Esophagus muscularis mucosa (tissue), 4 donors: ENCODE measurements around the gene TGM5. TPM values are rescaled to one million over a fixed set of nuclear protein-coding genes. Genes with fewer than 3 reads are reported as not detected.

Experiments used
- DNase-seq: peaks from one replicate; pipeline ENCODE4 v3.0.0-alpha.2; 2017; ENCODE audit errors: extremely low spot score
- H3K27ac ChIP-seq, 4 donors: fragments of 200-600 bp; sonication (generic); replicated peaks in 1 of 4; 1 replicate in 3 of 4; 2 replicates in 1 of 4; pipeline ENCODE4 v1.5.1; 2016 to 2019; ENCODE audit warnings: mild to moderate bottlenecking in 1 of 4
- H3K27me3 ChIP-seq, 4 donors: fragments of 200-600 bp; sonication (generic); one replicate each; pipeline versions ENCODE4 v1.5.1 to v1.6.0; 2016 to 2019
- H3K36me3 ChIP-seq, 4 donors: fragments of 200-600 bp; sonication (generic); one replicate each; pipeline ENCODE4 v1.5.1; 2016 to 2019
- H3K4me1 ChIP-seq, 4 donors: fragments of 200-600 bp; sonication (generic); one replicate each; pipeline ENCODE4 v1.5.1; 2016 to 2019
- H3K4me3 ChIP-seq, 4 donors: fragments of 200-600 bp; sonication (generic); 1 replicate in 2 of 4; 2 replicates in 2 of 4; pipeline ENCODE4 v1.5.1; 2016 to 2019; ENCODE audit warnings: mild to moderate bottlenecking in 4 of 4, moderate library complexity in 1 of 4
- H3K9me3 ChIP-seq, 4 donors: fragments of 200-600 bp; sonication (generic); 1 replicate in 3 of 4; 2 replicates in 1 of 4; pipeline ENCODE4 v1.5.1; 2016 to 2019
- EP300 ChIP-seq: sonication (generic); formaldehyde crosslinking; IDR thresholded peaks from one replicate; pipeline ENCODE4 v1.6.1; 2017; ENCODE audit warnings: antibody characterized with exemption
- POLR2A ChIP-seq: fragments of 450-650 bp; IDR thresholded peaks from one replicate; pipeline ENCODE4 v1.6.1; 2017; ENCODE audit warnings: antibody characterized with exemption, moderate library complexity, mild to moderate bottlenecking, low read depth
- POLR2AphosphoS5 ChIP-seq, 2 donors: sonication (generic); formaldehyde crosslinking; IDR thresholded peaks; one replicate each; pipeline ENCODE4 v1.6.1; 2017; ENCODE audit warnings: antibody characterized with exemption in 2 of 2
- WGBS: methylation state at CpG from one replicate; pipeline ENCODE4 v1.1.5; 2018; 5-methylcytosine and 5-hydroxymethylcytosine counted together
- intact Hi-C: fragments of 100-400 bp; cut with DNase I; formaldehyde crosslinking; loops from one replicate; pipeline ENCODE4 v1.15.1; 2023
- total RNA-seq, 4 donors: library from RNA; depleted of rRNA; stranded (reverse); fragments of >200 nt; gene quantifications; one replicate each; pipeline versions ENCODE4 v1.1.0 to v1.2.1, GENCODE V29; 2016
- TF ChIP-seq, protein P1 (sequence below), 3 experiments: fragments of 200-600 bp in 2 of 3; fragments of 450-650 bp in 1 of 3; sonication (generic) in 2 of 3; IDR thresholded peaks; one replicate each; pipeline ENCODE4 v1.5.1; 2017 to 2019; ENCODE audit warnings: antibody characterized with exemption in 3 of 3, mild to moderate bottlenecking in 2 of 3, moderate library complexity in 1 of 3

Gene TGM5, protein sequence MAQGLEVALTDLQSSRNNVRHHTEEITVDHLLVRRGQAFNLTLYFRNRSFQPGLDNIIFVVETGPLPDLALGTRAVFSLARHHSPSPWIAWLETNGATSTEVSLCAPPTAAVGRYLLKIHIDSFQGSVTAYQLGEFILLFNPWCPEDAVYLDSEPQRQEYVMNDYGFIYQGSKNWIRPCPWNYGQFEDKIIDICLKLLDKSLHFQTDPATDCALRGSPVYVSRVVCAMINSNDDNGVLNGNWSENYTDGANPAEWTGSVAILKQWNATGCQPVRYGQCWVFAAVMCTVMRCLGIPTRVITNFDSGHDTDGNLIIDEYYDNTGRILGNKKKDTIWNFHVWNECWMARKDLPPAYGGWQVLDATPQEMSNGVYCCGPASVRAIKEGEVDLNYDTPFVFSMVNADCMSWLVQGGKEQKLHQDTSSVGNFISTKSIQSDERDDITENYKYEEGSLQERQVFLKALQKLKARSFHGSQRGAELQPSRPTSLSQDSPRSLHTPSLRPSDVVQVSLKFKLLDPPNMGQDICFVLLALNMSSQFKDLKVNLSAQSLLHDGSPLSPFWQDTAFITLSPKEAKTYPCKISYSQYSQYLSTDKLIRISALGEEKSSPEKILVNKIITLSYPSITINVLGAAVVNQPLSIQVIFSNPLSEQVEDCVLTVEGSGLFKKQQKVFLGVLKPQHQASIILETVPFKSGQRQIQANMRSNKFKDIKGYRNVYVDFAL
- under 1 TPM; under 0.01 to 0.91 (median 0.25) TPM for total RNA-seq

DNA sequence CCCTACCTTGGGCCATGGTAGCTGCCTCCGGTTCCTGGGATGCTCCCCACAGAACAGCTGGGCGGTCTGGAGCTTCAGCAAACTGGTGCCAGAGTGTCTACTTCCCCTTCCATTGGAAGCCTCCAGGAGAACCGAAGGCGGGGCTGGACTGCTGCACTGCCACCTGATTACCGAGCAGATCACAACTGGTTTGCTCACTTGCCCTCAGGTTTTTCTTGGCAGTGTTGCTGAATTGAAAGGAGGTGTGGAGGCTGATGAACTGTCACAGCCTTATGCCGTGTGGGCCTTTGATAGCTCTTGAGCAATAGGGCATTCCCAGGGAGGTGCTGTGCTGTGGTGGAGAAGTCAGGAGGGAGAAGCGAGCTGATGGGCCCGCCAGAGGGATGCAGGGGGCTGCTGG lies at the start of gene TGM5:
TGM5 (minus strand) TSS at position 95 of the 400 bp plus-strand sequence; CDS start at position 16, 79 bp downstream.
- H3K4me1 ChIP-seq: no peaks in the 10 kb centered on the region
- no peak within 1 kb of the TSS for H3K4me3 ChIP-seq
- peaks cover 0 to 26% (median 0%) of the 10 kb centered on the region in 4 donors for H3K27me3 ChIP-seq
- DNase-seq: no peak
- no peaks in the 10 kb centered on the region for H3K9me3 ChIP-seq
- TF ChIP-seq POLR2AphosphoS5 (IDR thresholded peaks at IDR 0.05) (no peak), POLR2A (no peak), EP300 (no peak)
- TF ChIP-seq, protein P1, sequence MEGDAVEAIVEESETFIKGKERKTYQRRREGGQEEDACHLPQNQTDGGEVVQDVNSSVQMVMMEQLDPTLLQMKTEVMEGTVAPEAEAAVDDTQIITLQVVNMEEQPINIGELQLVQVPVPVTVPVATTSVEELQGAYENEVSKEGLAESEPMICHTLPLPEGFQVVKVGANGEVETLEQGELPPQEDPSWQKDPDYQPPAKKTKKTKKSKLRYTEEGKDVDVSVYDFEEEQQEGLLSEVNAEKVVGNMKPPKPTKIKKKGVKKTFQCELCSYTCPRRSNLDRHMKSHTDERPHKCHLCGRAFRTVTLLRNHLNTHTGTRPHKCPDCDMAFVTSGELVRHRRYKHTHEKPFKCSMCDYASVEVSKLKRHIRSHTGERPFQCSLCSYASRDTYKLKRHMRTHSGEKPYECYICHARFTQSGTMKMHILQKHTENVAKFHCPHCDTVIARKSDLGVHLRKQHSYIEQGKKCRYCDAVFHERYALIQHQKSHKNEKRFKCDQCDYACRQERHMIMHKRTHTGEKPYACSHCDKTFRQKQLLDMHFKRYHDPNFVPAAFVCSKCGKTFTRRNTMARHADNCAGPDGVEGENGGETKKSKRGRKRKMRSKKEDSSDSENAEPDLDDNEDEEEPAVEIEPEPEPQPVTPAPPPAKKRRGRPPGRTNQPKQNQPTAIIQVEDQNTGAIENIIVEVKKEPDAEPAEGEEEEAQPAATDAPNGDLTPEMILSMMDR (IDR thresholded peaks at IDR 0.05): no peak
- intact Hi-C loops: no loop called here
- WGBS: 78% methylated on average over 8 of the region's 8 CpGs
- no peak within 1 kb of the TSS for H3K27ac ChIP-seq
- no peaks in the 10 kb centered on the region for H3K36me3 ChIP-seq

DNA sequence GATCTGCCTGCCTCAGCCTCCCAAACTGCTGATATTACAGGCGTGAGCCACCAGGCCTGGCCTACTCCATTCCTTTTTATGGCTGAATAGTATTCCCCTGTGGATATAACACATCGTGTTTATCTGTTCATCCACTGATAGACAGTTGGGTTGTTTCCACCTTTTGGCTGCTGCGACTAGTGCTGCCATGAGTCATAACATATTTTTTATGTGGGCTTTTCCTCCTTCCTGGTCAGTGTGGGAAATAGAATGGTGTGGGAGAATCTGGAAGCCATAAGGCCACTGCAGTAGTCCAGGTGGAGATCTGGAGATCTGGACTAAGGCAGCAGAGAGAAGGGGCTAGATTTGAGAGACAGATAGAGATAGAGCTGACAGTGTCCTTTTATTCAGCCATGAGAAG lies 47.4 kb upstream of the TGM5 start:
- Histone ChIP-seq H3K4me3 (no peak overlapping the region), H3K27ac (peak overlapping the region in 1 of 4 donors; percentile 20), H3K36me3 (no peaks in the 10 kb centered on the region), H3K9me3 (no peaks in the 10 kb centered on the region), H3K27me3 (peaks cover 0 to 28% (median 0%) of the 10 kb centered on the region in 4 donors), H3K4me1 (peaks cover 0 to 14% (median 5%) of the 10 kb centered on the region in 4 donors)
- intact Hi-C loops: no loop called here
- no peak for DNase-seq
- WGBS: 68% methylated on average over 3 of the region's 3 CpGs
- TF ChIP-seq, protein P1 (IDR thresholded peaks at IDR 0.05): no peak
- no peak for TF ChIP-seq POLR2AphosphoS5 (IDR thresholded peaks at IDR 0.05)
- no peak for TF ChIP-seq POLR2A
- TF ChIP-seq EP300: no peak

DNA sequence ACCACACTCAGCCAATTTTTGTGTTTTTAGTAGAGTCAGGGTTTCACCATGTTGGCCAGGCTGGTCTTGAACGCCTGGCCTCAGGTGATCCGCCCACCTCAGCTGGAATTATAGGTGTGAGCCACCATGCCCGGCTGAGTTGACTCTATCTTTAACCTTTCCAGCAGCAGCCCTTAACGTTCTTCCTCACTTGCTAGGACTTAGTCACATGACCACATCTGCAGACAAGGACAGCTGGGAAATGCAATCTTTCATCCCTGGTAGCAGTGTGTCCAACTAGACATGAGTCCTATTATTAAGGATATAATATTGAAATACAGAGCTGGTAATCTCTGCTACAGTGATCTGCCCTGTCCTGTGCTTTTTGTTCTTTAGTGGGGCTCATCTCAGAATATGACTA lies 45.6 kb upstream of the TGM5 start:
- Histone ChIP-seq H3K4me3 (no peak overlapping the region), H3K36me3 (no peaks in the 10 kb centered on the region), H3K9me3 (no peaks in the 10 kb centered on the region), H3K27ac (no peak overlapping the region), H3K27me3 (peaks cover 0 to 40% (median 0%) of the 10 kb centered on the region in 4 donors), H3K4me1 (peaks cover 0 to 14% (median 5%) of the 10 kb centered on the region in 4 donors)
- intact Hi-C loops: no loop called here
- WGBS: 61% methylated on average over 4 of the region's 4 CpGs
- TF ChIP-seq, protein P1 (IDR thresholded peaks at IDR 0.05): no peak
- no peak for TF ChIP-seq EP300
- TF ChIP-seq POLR2A: no peak
- TF ChIP-seq POLR2AphosphoS5 (IDR thresholded peaks at IDR 0.05): no peak
- no peak for DNase-seq

DNA sequence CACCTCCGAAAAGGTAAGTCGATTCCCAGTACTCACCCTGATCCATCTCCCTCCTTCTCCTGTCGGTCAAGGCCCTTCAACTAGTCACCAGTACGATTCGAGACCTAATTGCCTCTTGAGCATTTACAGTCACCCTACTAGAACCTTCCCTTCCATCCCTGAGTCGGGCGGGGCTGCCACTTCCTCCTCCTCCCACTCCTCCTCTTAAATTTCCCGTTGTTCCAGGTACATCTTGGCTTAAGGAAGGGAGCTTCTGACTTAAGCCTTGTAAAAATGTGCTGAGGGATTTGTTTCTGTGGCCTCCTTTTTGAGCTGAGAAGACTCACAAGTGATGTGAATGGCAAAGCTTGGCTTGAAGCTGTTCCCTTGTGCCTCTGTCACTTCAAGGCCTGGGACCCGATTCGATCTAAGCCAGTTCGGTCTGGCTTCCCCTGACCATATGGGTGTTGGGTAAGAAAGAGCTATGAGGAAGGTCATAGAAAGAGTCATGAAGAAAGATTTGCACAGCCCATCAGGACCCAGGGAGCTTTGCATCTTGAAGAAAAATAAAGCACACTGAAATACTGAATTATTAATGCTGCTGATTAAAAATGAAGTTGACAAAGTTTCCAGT lies 35.6 kb upstream of the TGM5 start, which contains the start of gene TGM7:
TGM7 (minus strand) TSS at position 51 of the 613 bp plus-strand sequence.
- H3K36me3 ChIP-seq: no peaks in the 10 kb centered on the region
- WGBS: 88% methylated on average over 11 of the region's 11 CpGs
- H3K4me3 ChIP-seq: no peak within 1 kb of the TSS
- no peak within 1 kb of the TSS for H3K27ac ChIP-seq
- no peaks in the 10 kb centered on the region for H3K4me1 ChIP-seq
- intact Hi-C loops: no loop called here
- peaks cover 0 to 33% (median 0%) of the 10 kb centered on the region in 4 donors for H3K27me3 ChIP-seq
- no peak for DNase-seq
- TF ChIP-seq, protein P1 (IDR thresholded peaks at IDR 0.05): no peak
- TF ChIP-seq EP300 (no peak), POLR2A (no peak), POLR2AphosphoS5 (IDR thresholded peaks at IDR 0.05) (no peak)
- H3K9me3 ChIP-seq: no peaks in the 10 kb centered on the region
